ENCODE measurements around the gene PBX3. TPM values are rescaled to one million over a fixed set of nuclear protein-coding genes. Genes with fewer than 3 reads are reported as not detected.

The PBX3 gene
- total RNA-seq, 1 donor from 2014 or later: 82.3 TPM

GRCh38 chr9:125843646-125844045 lies 96.5 kb downstream of the PBX3 start:
- peaks cover 10% of the 10 kb centered on the region for H3K4me1 ChIP-seq
- TF ChIP-seq POLR2A (IDR thresholded peaks at IDR 0.05) (no peak), POLR2AphosphoS5 (IDR thresholded peaks at IDR 0.05; ENCODE audit: insufficient read depth in 1 of 2, low read depth in 1 of 2) (no peak)
- TF ChIP-seq, protein P1, sequence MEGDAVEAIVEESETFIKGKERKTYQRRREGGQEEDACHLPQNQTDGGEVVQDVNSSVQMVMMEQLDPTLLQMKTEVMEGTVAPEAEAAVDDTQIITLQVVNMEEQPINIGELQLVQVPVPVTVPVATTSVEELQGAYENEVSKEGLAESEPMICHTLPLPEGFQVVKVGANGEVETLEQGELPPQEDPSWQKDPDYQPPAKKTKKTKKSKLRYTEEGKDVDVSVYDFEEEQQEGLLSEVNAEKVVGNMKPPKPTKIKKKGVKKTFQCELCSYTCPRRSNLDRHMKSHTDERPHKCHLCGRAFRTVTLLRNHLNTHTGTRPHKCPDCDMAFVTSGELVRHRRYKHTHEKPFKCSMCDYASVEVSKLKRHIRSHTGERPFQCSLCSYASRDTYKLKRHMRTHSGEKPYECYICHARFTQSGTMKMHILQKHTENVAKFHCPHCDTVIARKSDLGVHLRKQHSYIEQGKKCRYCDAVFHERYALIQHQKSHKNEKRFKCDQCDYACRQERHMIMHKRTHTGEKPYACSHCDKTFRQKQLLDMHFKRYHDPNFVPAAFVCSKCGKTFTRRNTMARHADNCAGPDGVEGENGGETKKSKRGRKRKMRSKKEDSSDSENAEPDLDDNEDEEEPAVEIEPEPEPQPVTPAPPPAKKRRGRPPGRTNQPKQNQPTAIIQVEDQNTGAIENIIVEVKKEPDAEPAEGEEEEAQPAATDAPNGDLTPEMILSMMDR (IDR thresholded peaks at IDR 0.05): no peak
- DNase-seq (ENCODE audit: extremely low spot score in 2 of 2): no peak
- H3K27me3 ChIP-seq: no peaks in the 10 kb centered on the region
- intact Hi-C loops (cut with DNase I): loop anchor here (5.0 kb wide), 1 partner anchor 96 kb away; the partner anchor contains the start of gene PBX3
- no peaks in the 10 kb centered on the region for H3K9me3 ChIP-seq
- H3K27ac ChIP-seq: no peak overlapping the region
- H3K36me3 ChIP-seq: no peaks in the 10 kb centered on the region
- H3K4me3 ChIP-seq: no peak overlapping the region

DNA sequence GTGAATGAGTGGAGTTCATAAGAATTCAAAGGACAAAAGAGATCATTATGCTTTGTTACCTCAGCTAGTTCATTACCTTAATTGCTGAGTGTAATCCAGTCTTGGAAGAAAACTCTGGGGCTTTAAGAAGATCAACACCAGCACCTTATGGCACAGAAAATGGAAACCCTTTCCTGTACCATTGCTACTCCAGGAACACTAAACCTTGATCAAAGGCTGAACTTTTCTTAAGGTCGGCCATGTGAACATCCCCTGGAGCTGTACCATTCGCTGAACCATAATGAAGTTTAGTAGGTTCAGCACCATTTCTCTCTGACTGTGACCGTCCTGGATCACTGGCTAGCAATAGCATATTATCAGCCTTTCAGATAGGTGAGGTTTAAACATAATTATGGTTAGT lies 97.4 kb downstream of the PBX3 start:
- no peak for DNase-seq (ENCODE audit: extremely low spot score in 2 of 2)
- H3K36me3 ChIP-seq: no peaks in the 10 kb centered on the region
- no peaks in the 10 kb centered on the region for H3K9me3 ChIP-seq
- intact Hi-C loops (cut with DNase I): loop anchor here (5.0 kb wide), 1 partner anchor 97 kb away; the partner anchor contains the start of gene PBX3
- H3K27me3 ChIP-seq: no peaks in the 10 kb centered on the region
- peaks cover 10% of the 10 kb centered on the region for H3K4me1 ChIP-seq
- no peak for TF ChIP-seq POLR2AphosphoS5 (IDR thresholded peaks at IDR 0.05; ENCODE audit: insufficient read depth in 1 of 2, low read depth in 1 of 2)
- TF ChIP-seq POLR2A (IDR thresholded peaks at IDR 0.05): no peak
- TF ChIP-seq, protein P1 (IDR thresholded peaks at IDR 0.05): no peak
- H3K4me3 ChIP-seq: no peak overlapping the region
- no peak overlapping the region for H3K27ac ChIP-seq

DNA sequence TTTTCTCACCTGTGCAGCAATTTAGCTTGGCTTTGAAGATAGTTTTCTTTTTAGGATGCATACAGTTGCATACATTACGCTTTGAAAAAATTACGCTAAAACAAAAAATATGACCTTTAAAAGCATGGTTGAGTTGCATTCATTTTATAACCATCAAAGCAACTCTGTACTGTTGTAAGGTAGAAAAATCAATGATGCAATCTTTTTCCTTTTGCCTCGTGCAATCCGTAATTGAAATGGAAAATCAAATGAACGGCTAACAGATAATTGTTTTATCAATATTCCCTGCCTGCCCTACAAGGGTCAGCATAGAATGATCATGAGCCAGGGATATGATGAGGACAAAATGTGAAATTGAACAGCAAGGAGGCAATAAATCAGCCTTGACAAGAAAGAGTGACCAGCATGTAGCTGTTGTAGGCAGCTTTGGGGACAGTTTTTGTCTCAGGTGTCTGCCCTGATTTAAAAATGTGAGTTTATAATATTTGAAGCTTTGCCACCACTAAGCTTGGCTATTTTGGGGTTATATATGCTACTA lies 98.2 kb downstream of the PBX3 start:
- H3K36me3 ChIP-seq: no peaks in the 10 kb centered on the region
- H3K27ac ChIP-seq: no peak overlapping the region
- TF ChIP-seq POLR2AphosphoS5 (IDR thresholded peaks at IDR 0.05; ENCODE audit: insufficient read depth in 1 of 2, low read depth in 1 of 2): no peak
- no peak for TF ChIP-seq POLR2A (IDR thresholded peaks at IDR 0.05)
- TF ChIP-seq, protein P1 (IDR thresholded peaks at IDR 0.05): no peak
- intact Hi-C loops (cut with DNase I): no loop called here
- no peaks in the 10 kb centered on the region for H3K9me3 ChIP-seq
- no peak for DNase-seq (ENCODE audit: extremely low spot score in 2 of 2)
- H3K27me3 ChIP-seq: no peaks in the 10 kb centered on the region
- H3K4me1 ChIP-seq: peaks cover 10% of the 10 kb centered on the region
- no peak overlapping the region for H3K4me3 ChIP-seq

DNA sequence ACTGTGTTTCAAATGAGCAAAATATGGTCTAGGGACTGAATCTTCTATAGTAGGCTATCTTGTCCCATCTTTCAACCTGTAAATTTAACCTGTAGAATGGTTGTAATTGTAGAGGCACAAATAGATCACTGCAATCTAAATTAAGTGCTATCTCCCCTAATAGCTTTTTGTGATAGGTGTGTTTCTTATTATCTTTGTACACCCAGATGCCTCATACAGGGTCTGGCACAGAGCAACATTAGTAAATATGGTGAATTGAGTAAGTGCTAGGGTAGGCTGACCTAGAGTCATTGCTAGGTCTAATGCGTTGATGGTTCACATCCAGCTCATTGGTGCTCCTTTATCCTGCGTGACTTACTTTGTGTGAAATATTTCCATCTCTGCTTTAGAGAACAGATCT lies 100.6 kb downstream of the PBX3 start:
- no peak for DNase-seq (ENCODE audit: extremely low spot score in 2 of 2)
- Histone ChIP-seq H3K27ac (no peak overlapping the region), H3K9me3 (no peaks in the 10 kb centered on the region), H3K36me3 (no peaks in the 10 kb centered on the region), H3K4me1 (peaks cover 8% of the 10 kb centered on the region), H3K27me3 (no peaks in the 10 kb centered on the region), H3K4me3 (no peak overlapping the region)
- no peak for TF ChIP-seq POLR2A (IDR thresholded peaks at IDR 0.05)
- TF ChIP-seq POLR2AphosphoS5 (IDR thresholded peaks at IDR 0.05; ENCODE audit: insufficient read depth in 1 of 2, low read depth in 1 of 2): no peak
- TF ChIP-seq, protein P1 (IDR thresholded peaks at IDR 0.05): no peak
- intact Hi-C loops (cut with DNase I): no loop called here

DNA sequence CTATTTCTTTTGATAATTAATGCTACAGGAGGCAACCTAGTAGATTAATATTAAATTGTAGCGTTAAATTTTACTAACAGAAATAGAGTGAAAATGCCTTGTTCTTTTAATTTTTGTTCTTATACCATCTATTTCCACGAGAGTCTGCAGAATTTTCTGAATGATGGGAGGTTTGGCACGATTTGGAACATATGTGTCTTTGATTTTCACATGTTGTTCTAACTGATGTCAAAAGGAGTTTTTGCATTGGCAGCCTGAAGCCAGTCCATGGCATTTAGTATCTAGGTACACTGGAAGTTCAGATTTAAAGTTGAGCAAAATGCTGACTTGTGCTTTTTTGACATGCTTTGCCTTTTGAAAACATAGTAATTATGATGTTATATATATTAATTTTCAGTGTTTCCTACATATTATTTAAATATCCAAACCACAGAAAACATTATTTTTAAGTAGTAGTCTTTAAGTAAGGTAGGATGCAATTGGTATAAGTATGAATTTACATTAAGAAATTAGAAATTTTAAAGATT lies 103.0 kb downstream of the PBX3 start:
- intact Hi-C loops (cut with DNase I): no loop called here
- no peak overlapping the region for H3K4me3 ChIP-seq
- DNase-seq (ENCODE audit: extremely low spot score in 2 of 2): no peak
- H3K4me1 ChIP-seq: peaks cover 8% of the 10 kb centered on the region
- no peaks in the 10 kb centered on the region for H3K9me3 ChIP-seq
- H3K27ac ChIP-seq: no peak overlapping the region
- H3K36me3 ChIP-seq: no peaks in the 10 kb centered on the region
- no peak for TF ChIP-seq POLR2AphosphoS5 (IDR thresholded peaks at IDR 0.05; ENCODE audit: insufficient read depth in 1 of 2, low read depth in 1 of 2)
- TF ChIP-seq POLR2A (IDR thresholded peaks at IDR 0.05): no peak
- TF ChIP-seq, protein P1 (IDR thresholded peaks at IDR 0.05): no peak
- H3K27me3 ChIP-seq: no peaks in the 10 kb centered on the region
